GM19463 (cell line): ENCODE data around the gene MYZAP.
A peak's percentile ranks its signal among the peaks of the same experiment; 100 is the strongest.

ENCODE experiments used
- ATAC-seq: cut with Tn5 transposase; IDR thresholded peaks from one replicate; pipeline ENCODE4 v1.9.1; 2021; ENCODE audit warnings: mild to moderate bottlenecking, moderate library complexity; ENCODE audit not compliant: unreplicated experiment

MYZAP gene

GRCh38 chr15:57691082-57691481 lies 99.4 kb downstream of the MYZAP start:
- ATAC-seq = no peak

DNA sequence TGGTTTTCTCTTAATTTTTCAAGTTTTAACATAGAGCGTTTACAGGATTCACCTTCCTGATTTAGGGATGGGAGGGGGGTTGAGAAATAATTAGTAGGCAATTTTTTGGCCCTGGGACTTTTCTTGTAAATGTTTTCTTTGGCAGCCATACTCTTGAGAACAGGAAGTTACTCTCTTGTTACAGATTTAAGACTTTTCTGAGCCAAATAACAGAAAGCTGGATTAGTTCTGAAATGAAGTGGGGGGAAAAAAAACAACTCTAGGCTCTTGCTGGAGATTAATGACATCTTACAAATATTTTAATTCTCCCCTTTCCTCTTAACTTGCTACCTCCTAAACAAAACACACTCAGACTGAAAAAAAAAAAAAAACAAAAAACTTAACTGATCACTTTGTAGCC lies 101.0 kb downstream of the MYZAP start:
- ATAC-seq = no peak

DNA sequence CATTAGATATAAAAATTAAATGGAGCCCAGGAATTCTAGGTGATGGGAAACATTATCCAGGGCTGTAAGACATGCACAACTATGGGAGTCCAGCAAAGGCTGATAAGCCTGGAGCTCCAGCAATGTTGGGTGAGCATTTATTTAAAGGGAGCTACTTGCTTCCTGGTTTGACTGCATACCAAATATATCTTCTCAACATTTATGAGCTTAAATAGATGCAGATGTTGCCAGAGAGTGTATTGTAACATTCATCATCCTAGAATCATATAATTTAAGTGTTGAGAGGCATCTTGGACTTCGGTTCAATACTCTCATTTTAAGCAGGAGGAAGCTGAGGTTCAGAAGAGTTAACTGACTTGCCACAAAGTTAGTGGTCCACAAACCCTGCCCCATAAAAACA lies 102.6 kb downstream of the MYZAP start:
- ATAC-seq = no peak

DNA sequence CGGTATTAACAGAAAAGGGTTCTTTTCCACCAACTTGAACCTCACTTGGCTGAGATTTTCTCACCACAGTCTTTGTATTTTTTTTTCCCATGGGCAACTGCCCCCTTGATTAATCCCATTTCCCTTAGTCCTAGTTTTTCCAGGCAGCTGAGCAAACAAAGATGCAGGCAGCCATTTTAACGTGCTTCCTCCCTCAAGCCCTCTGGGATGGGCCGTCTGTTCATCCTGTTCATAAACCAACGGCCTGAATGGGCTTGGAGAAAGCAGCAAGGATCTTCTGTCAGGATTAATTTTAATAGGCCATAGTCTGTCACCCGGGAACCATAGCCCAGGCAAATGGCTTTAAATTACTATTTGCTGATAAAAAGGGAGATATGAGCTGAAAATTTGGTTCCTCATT lies 104.4 kb downstream of the MYZAP start:
- no peak for ATAC-seq

GRCh38 chr15:57697588-57697987 lies 105.9 kb downstream of the MYZAP start:
- ATAC-seq = no peak

DNA sequence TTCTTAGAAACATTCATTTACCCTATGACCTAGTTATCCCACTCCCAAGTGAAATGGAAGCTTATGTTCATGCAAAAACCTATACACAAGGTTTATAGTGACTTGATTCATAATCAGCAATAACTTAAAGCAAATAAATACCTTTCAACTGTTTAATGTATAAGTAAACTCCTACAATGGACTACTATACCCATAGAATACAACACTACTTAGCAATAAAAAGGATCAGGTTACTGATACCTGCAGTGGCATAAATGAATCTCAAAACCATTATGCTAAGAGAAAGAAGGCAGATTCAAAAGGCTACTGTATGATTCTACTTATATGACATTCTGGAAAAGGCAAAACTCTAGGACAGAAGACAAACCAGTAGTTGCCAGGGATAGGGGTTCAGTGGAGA lies 106.5 kb downstream of the MYZAP start:
- ATAC-seq = no peak

DNA sequence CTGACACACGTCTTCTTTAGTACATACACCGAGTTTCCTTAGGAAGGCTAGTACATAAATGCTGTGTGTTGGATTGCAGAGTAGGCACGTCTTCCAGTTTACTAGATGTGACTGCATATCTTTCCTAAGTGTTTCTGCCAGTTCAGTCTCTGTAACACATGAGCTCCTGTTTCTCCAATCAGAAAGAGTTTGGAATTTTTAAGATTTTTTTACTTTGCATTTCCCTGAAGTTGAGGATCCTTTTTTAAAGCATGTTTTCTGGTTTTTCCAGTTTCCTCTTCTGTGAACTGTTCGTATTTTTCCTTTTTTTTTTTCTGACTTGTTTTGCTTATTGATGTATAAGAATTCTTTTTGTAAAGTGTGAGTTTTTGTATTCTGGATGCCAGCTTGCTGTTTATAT lies 107.3 kb downstream of the MYZAP start:
- no peak for ATAC-seq

GRCh38 chr15:57703387-57703786 lies 111.7 kb downstream of the MYZAP start:
- no peak for ATAC-seq

DNA sequence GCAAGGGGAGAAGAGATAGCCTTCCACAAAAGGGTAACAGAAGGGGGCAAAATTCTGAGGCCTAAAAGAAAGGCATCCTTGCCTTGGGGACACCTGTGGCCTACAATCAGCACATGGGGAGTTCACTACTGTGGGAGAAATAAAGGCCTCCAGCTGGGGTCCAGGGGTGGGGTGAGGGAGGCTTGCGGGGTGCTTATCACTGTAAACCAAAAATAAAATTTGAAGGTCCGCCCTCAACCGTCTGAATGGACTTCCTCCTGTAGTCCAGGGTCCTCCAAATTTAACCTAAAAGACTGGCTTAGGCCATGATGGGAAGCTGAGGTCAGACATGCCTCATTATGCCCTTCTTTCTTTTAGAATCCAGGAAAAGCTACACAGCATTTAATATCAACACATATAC lies 112.7 kb downstream of the MYZAP start:
- ATAC-seq = no peak

DNA sequence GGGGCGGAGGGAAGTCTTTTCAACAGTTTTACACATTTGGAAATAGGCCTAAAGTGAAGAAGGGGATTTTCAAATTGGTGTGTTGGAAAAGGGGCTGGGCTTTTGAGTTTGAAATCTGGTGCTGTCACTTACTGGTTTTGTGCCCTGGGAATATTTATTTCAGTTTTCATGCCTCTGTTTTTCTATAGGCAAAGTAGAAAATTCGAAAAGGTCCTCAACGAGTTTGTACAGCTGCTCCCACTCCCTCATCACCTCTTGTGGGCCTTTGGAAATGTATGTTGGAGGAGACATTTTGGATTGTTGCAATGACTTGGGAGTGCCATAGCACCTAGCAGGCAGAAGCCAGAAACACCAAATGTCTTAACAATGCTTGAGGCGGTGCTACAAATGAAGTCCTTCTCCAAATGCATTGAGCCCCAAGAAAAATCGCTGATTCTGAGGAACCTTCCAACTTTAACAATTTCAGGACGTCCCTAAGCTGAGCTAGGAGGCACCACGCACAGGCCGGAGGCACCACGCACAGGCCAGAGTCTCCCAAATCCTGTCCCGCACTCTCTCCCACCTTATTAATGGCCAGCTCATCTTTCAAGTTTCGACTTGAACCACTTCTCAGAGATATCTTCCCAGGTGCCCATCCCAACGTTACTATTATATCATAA lies 114.2 kb downstream of the MYZAP start:
- ATAC-seq = no peak

GRCh38 chr15:57706405-57707209 lies 114.9 kb downstream of the MYZAP start, which contains the start of gene POLR2M:
POLR2M (plus strand) TSS chr15:57706714; CDS start chr15:57706843, 129 bp downstream.
- peak; percentile 97 for ATAC-seq

- no peak for ATAC-seq
These were observed 116.3 kb downstream of the MYZAP start for GRCh38 chr15:57708047-57708446.

DNA sequence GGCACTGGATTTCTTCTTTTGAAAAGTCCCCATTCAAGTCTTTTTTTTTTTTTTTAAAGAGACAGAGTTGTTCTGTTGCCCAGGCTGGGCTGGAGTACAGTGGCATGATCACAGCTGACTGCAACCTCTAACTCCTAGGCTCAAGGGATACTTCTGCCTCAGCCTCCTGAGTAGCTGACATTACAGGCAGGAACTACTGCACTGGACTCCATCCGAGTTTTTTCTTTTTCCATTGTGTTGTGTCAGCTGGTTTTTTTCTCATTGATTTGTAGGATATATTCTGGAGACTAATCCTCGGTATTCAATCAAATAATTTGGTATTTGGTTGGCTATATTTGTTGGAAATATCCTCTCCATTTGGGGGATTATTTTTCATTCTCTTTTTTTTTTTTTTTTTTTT lies 126.6 kb downstream of the MYZAP start:
- no peak for ATAC-seq

- no peak for ATAC-seq
These were observed 129.2 kb downstream of the MYZAP start for GRCh38 chr15:57720867-57721266.

- no peak for ATAC-seq
These were observed 134.7 kb downstream of the MYZAP start for GRCh38 chr15:57726411-57726810.

DNA sequence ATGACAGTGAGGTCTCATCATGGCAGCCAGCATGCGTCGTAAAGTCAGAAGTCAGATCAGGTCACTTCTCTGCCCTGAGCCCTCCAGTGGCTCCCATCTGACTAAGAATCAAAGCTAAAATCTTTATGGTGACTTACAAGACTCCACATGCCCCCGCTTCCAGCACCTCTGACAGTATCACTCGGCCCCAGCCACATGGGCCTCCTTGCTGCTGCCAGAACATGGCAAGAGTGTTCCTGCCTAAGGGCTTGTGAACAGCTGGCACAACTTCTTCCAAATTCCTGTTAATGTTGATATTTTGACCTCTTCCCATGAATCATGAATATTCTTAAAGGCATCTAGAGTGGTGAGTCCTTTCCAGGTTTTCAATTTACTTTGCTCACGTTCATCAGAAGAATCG lies 135.3 kb downstream of the MYZAP start:
- ATAC-seq = no peak

- ATAC-seq = no peak
These were observed 136.7 kb downstream of the MYZAP start for GRCh38 chr15:57728436-57728835.

GRCh38 chr15:57730876-57731275 lies 139.2 kb downstream of the MYZAP start:
- no peak for ATAC-seq

- ATAC-seq = no peak
These were observed 139.9 kb downstream of the MYZAP start for GRCh38 chr15:57731530-57732103.

GRCh38 chr15:57732526-57733331 lies 141.0 kb downstream of the MYZAP start:
- no peak for ATAC-seq

DNA sequence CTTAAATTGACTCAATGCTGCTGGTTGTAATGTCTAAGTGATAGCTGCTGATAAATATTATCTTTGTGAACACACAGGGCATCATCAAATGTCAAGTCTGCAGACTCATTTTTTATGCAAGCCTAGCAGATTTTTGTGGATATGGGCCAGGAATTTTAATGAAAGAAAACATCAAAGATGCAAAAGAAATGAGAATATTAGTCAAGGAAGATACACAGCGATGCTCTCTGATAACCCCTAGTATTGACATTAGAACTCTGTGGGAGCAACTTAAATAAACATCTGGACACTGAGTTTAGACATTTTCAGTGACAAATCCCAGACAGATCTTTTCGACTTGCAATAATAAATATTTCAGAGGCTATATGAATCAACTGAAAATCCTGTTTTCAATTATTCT lies 143.2 kb downstream of the MYZAP start:
- ATAC-seq = no peak
